Neuronal stem cell (in vitro differentiated cells): Measurements from ENCODE around the gene HSPA12B.

Source experiments
- DNase-seq: peaks from one replicate; pipeline ENCODE4 v3.0.0-alpha.2; 2013; ENCODE audit warnings: low spot score
- H2AFZ ChIP-seq: one replicate; pipeline ENCODE4 v1.6.1; 2013; ENCODE audit warnings: mild to moderate bottlenecking, low read length, inconsistent platforms
- H2AK5ac ChIP-seq: 2 replicates; pipeline ENCODE4 v1.6.1; 2013; ENCODE audit warnings: low read depth, mild to moderate bottlenecking, inconsistent platforms, low read length, moderate library complexity, mixed read lengths
- H2BK120ac ChIP-seq: 2 replicates; pipeline ENCODE4 v1.6.1; 2013; ENCODE audit warnings: low read depth, mild to moderate bottlenecking, inconsistent platforms, low read length, moderate library complexity, mixed read lengths
- H2BK12ac ChIP-seq: one replicate; pipeline ENCODE4 v1.6.1; 2013; ENCODE audit warnings: low read length, inconsistent platforms
- H2BK15ac ChIP-seq: 2 replicates; pipeline ENCODE4 v1.6.1; 2013; ENCODE audit warnings: mild to moderate bottlenecking, low read length, inconsistent platforms, mixed read lengths
- H2BK5ac ChIP-seq: one replicate; pipeline ENCODE4 v1.6.1; 2013; ENCODE audit warnings: inconsistent platforms, mild to moderate bottlenecking, low read length, moderate library complexity
- H3K14ac ChIP-seq: one replicate; pipeline ENCODE4 v1.6.1; 2013; ENCODE audit warnings: low read length, inconsistent platforms
- H3K18ac ChIP-seq: 2 replicates; pipeline ENCODE4 v1.6.1; 2013; ENCODE audit warnings: low read length, inconsistent platforms
- H3K23ac ChIP-seq: 2 replicates; pipeline ENCODE4 v1.6.1; 2013; ENCODE audit warnings: low read depth, mild to moderate bottlenecking, mixed read lengths, low read length, inconsistent platforms; ENCODE audit not compliant: poor library complexity
- H3K27ac ChIP-seq: replicated peaks from 3 replicates; pipeline ENCODE4 v1.5.1; 2013; ENCODE audit warnings: low read length, inconsistent platforms
- H3K27me3 ChIP-seq, 3 experiments: 2 replicates each; pipeline ENCODE4 v1.6.1; 2013; ENCODE audit warnings: low read length in 3 of 3, mild to moderate bottlenecking in 2 of 3, inconsistent platforms in 1 of 3, low read depth in 1 of 3, mixed read lengths in 1 of 3, moderate library complexity in 1 of 3; ENCODE audit not compliant: control insufficient read depth in 3 of 3, insufficient read depth in 3 of 3
- H3K36me3 ChIP-seq, 2 donors: replicated peaks in 1 of 2; 2 replicates each; pipeline ENCODE4 v1.6.1; 2013; ENCODE audit warnings: low read length in 2 of 2; ENCODE audit not compliant: control insufficient read depth in 2 of 2, insufficient read depth in 2 of 2
- H3K4ac ChIP-seq: 2 replicates; pipeline ENCODE4 v1.6.1; 2013; ENCODE audit warnings: inconsistent platforms, mild to moderate bottlenecking, low read length, moderate library complexity
- H3K4me1 ChIP-seq, 2 donors: 1 replicate in 1 of 2; 2 replicates in 1 of 2; pipeline ENCODE4 v1.6.1; 2013; ENCODE audit warnings: low read length in 2 of 2, low read depth in 1 of 2; ENCODE audit not compliant: control insufficient read depth in 2 of 2, insufficient read depth in 1 of 2
- H3K4me2 ChIP-seq: one replicate; pipeline ENCODE4 v1.6.1; 2013; ENCODE audit warnings: mild to moderate bottlenecking, low read length, inconsistent platforms; ENCODE audit not compliant: insufficient read depth, poor library complexity, severe bottlenecking
- H3K4me3 ChIP-seq, 2 donors: 2 replicates each; pipeline ENCODE4 v1.5.1; 2013; ENCODE audit warnings: low read length in 2 of 2, mild to moderate bottlenecking in 2 of 2, inconsistent platforms in 1 of 2, moderate library complexity in 1 of 2
- H3K79me1 ChIP-seq: one replicate; pipeline ENCODE4 v1.6.1; 2013; ENCODE audit warnings: low read depth, mild to moderate bottlenecking, inconsistent platforms, low read length, moderate library complexity
- H3K9ac ChIP-seq: one replicate; pipeline ENCODE4 v1.6.1; 2013; ENCODE audit warnings: mild to moderate bottlenecking, low read depth, low read length, inconsistent platforms; ENCODE audit not compliant: poor library complexity
- H3K9me3 ChIP-seq, 2 donors: replicated peaks in 1 of 2; 2 replicates each; pipeline versions ENCODE3 to v1.6.1; 2013; ENCODE audit warnings: low read length in 2 of 2, mild to moderate bottlenecking in 2 of 2, inconsistent platforms in 1 of 2, low read depth in 1 of 2, mixed read lengths in 1 of 2, moderate library complexity in 1 of 2; ENCODE audit not compliant: control insufficient read depth in 2 of 2, insufficient read depth in 1 of 2
- H4K8ac ChIP-seq: one replicate; pipeline ENCODE4 v1.6.1; 2013; ENCODE audit warnings: low read depth, mild to moderate bottlenecking, inconsistent platforms, low read length, moderate library complexity
- H4K91ac ChIP-seq: one replicate; pipeline ENCODE4 v1.6.1; 2013; ENCODE audit warnings: low read length, low read depth, mild to moderate bottlenecking, inconsistent platforms; ENCODE audit not compliant: poor library complexity
- WGBS, 2 donors: extraction: QIAGEN DNeasy Blood & Tissue Kit; methylation state at CpG; one replicate each; pipeline ENCODE4 v1.1.7; 2013; ENCODE audit warnings: missing lambda C conversion rate in 2 of 2, mixed read lengths in 1 of 2; ENCODE audit not compliant: insufficient read length in 2 of 2, insufficient replicate concordance in 1 of 2; ENCODE audit errors: extremely low coverage in 2 of 2; 5-methylcytosine and 5-hydroxymethylcytosine counted together

Gene HSPA12B

DNA sequence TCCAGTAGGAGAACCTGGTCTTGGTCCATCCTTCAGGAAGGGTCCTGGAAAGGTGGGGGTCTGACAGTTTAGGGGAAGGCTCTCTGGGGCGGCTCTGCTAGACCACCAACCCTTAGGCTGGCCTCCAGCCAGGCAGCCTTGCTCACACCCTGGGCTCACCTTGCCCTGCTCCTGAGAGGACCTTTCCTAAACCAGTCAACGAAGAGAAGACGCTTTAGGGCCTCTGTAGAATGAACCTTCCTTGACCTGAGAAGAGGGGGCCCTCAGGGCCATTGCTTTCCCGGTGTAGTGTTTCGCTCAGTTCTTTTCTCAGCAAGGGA is 64.7 kb downstream of the HSPA12B start:
- WGBS, 2 donors: no CpG with 5 or more reads among the region's 5 CpGs
- peaks cover 8% of the 10 kb centered on the region for H3K79me1 ChIP-seq
- no peak overlapping the region for H4K91ac ChIP-seq
- H3K36me3 ChIP-seq: peaks cover 5 to 20% of the 10 kb centered on the region in 2 donors
- peak overlapping the region; percentile 31 for H3K4me2 ChIP-seq
- no peak for DNase-seq
- no peak overlapping the region for H2BK12ac ChIP-seq
- H2BK120ac ChIP-seq: peak overlapping the region; percentile 94
- peak overlapping the region; percentile 30 for H3K9ac ChIP-seq
- no peak overlapping the region for H4K8ac ChIP-seq
- H3K27me3 ChIP-seq: peaks cover 0 to 7% (median 0%) of the 10 kb centered on the region in 3 experiments
- H3K4ac ChIP-seq: no peak overlapping the region
- no peak overlapping the region for H3K23ac ChIP-seq
- peak overlapping the region in 1 of 2 donors; percentile 58 for H3K4me3 ChIP-seq
- H2BK15ac ChIP-seq: peak overlapping the region; percentile 92
- H2BK5ac ChIP-seq: peak overlapping the region; percentile 78
- peak overlapping the region; percentile 57 for H3K18ac ChIP-seq
- no peaks in the 10 kb centered on the region for H3K9me3 ChIP-seq
- H3K14ac ChIP-seq: no peak overlapping the region
- peak overlapping the region; percentile 95 for H2AFZ ChIP-seq
- no peak overlapping the region for H3K27ac ChIP-seq
- peaks cover 29 to 39% of the 10 kb centered on the region in 2 donors for H3K4me1 ChIP-seq
- H2AK5ac ChIP-seq: peak overlapping the region; percentile 99

GRCh38 chr20:3797592-3798372 is 65.3 kb downstream of the HSPA12B start:
- Histone ChIP-seq H2AK5ac (peak overlapping the region; percentile 99), H2BK5ac (peak overlapping the region; percentile 78), H3K9me3 (no peaks in the 10 kb centered on the region), H3K18ac (peak overlapping the region; percentile 83), H3K36me3 (peaks cover 8 to 25% of the 10 kb centered on the region in 2 donors), H3K4ac (peak overlapping the region; percentile 66), H3K27ac (no peak overlapping the region), H3K4me1 (peaks cover 29 to 39% of the 10 kb centered on the region in 2 donors), H2BK120ac (peak overlapping the region; percentile 94), H4K8ac (no peak overlapping the region), H4K91ac (no peak overlapping the region), H3K4me3 (peak overlapping the region in 1 of 2 donors; percentile 58), H3K27me3 (peaks cover 0 to 7% (median 0%) of the 10 kb centered on the region in 3 experiments), H2AFZ (no peak overlapping the region), H2BK15ac (peak overlapping the region; percentile 92), H2BK12ac (no peak overlapping the region), H3K79me1 (peaks cover 8% of the 10 kb centered on the region), H3K4me2 (no peak overlapping the region), H3K9ac (no peak overlapping the region), H3K14ac (peak overlapping the region; percentile 89), H3K23ac (no peak overlapping the region)
- no CpG with 5 or more reads among the region's 19 CpGs for WGBS, 2 donors
- DNase-seq: no peak

DNA sequence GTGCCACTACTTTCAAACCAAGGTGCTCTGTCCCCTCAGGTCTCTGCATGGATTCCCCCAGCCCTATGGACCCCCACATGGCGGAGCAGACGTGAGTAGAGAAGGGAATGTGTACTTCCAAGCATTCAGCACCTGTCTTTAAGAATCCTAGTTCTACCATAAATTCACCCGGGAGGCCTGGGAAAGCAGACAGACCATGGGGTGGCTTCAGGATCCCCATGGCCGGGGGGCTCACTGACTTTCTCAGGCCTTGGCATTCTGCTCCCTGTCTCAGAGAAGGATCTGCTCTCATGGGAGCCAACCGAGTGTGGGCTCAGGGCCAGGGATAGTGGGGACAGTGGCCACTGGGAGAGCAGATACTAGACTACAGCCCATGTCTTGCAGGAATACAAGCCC is 65.9 kb downstream of the HSPA12B start:
- WGBS, 2 donors: no CpG with 5 or more reads among the region's 5 CpGs
- Histone ChIP-seq H3K9me3 (no peaks in the 10 kb centered on the region), H2AFZ (no peak overlapping the region), H3K27ac (no peak overlapping the region), H2AK5ac (peak overlapping the region; percentile 13), H3K4me2 (no peak overlapping the region), H3K23ac (no peak overlapping the region), H3K18ac (peak overlapping the region; percentile 27), H2BK12ac (no peak overlapping the region), H3K27me3 (peaks cover 0 to 7% (median 0%) of the 10 kb centered on the region in 3 experiments), H4K8ac (no peak overlapping the region), H2BK120ac (no peak overlapping the region), H3K4me3 (no peak overlapping the region), H2BK15ac (peak overlapping the region; percentile 55), H3K79me1 (peaks cover 8% of the 10 kb centered on the region), H3K9ac (no peak overlapping the region), H4K91ac (no peak overlapping the region), H3K14ac (no peak overlapping the region), H3K4me1 (peaks cover 29 to 39% of the 10 kb centered on the region in 2 donors), H3K36me3 (peaks cover 14 to 31% of the 10 kb centered on the region in 2 donors), H2BK5ac (no peak overlapping the region), H3K4ac (no peak overlapping the region)
- no peak for DNase-seq

- Histone ChIP-seq H3K27me3 (peaks cover 0 to 7% (median 0%) of the 10 kb centered on the region in 3 experiments), H3K9me3 (no peaks in the 10 kb centered on the region), H2BK120ac (no peak overlapping the region), H2AK5ac (peak overlapping the region; percentile 13), H2AFZ (no peak overlapping the region), H3K79me1 (peaks cover 8% of the 10 kb centered on the region), H4K8ac (no peak overlapping the region), H3K9ac (no peak overlapping the region), H3K4me1 (peaks cover 29 to 39% of the 10 kb centered on the region in 2 donors), H3K14ac (no peak overlapping the region), H3K23ac (no peak overlapping the region), H4K91ac (no peak overlapping the region), H3K27ac (no peak overlapping the region), H3K4ac (no peak overlapping the region), H3K18ac (peak overlapping the region; percentile 68), H3K4me2 (no peak overlapping the region), H3K4me3 (no peak overlapping the region), H2BK15ac (no peak overlapping the region), H3K36me3 (peaks cover 19 to 36% of the 10 kb centered on the region in 2 donors), H2BK5ac (no peak overlapping the region), H2BK12ac (peak overlapping the region; percentile 33)
- no peak for DNase-seq
- no CpG with 5 or more reads among the region's 3 CpGs for WGBS, 2 donors
Measured at GRCh38 chr20:3798908-3799248, 66.4 kb downstream of the HSPA12B start.
